ENCODE data around the gene TMBIM1. TPM values are rescaled to one million over a fixed set of nuclear protein-coding genes. Genes with fewer than 3 reads are reported as not detected.
"Not testable (repeated sequence)": the region's sequence is repeated elsewhere in the genome, so short reads cannot be mapped to it uniquely, and the experiment has no call there.

Gene TMBIM1
- total RNA-seq, 1 experiment from 2014 or later, result 114 TPM

GRCh38 chr2:218315397-218315796, 23.1 kb upstream of the TMBIM1 start:
- intact Hi-C loops (cut with micrococcal nuclease; ENCODE audit: unreplicated experiment), result no loop called here
- DNase-seq (ENCODE audit: low read depth, low spot score) (no peak), ATAC-seq (no peak)
- POLR2A ChIA-PET, result no interaction called here
- no peaks in the 10 kb centered on the region for H3K4me1 ChIP-seq (ENCODE audit: control insufficient read depth, insufficient read depth, low read length)
- in situ Hi-C loops (cut with HindIII; ENCODE audit: low pct_unique_long_range_greater_than_20kb, low sequenced_read_pairs), result no loop called here
- BruUV-seq (replicated peaks), result no TSS peak
- H3K27me3 ChIP-seq (ENCODE audit: control insufficient read depth, insufficient read depth, low read length), result no peaks in the 10 kb centered on the region
- CTCF ChIA-PET, result no interaction called here
- no peaks in the 10 kb centered on the region for H3K36me3 ChIP-seq (ENCODE audit: control insufficient read depth, insufficient read depth, low read length)
- no peak overlapping the region for H3K4me3 ChIP-seq (ENCODE audit: low read depth in 2 of 2, low read length in 2 of 2)
- no peaks in the 10 kb centered on the region for H3K9me3 ChIP-seq (ENCODE audit: control insufficient read depth, insufficient read depth, low read depth, low read length)
- no peak overlapping the region for H3K27ac ChIP-seq (ENCODE audit: low read length)
- no peak for TF ChIP-seq SIN3A (IDR thresholded peaks at IDR 0.05; ENCODE audit: borderline replicate concordance, insufficient read depth, low read depth, low read length)
- TF ChIP-seq POLR2AphosphoS5 (IDR thresholded peaks at IDR 0.05; ENCODE audit: low read depth, low read length), result no peak
- TF ChIP-seq CTCF (IDR thresholded peaks at IDR 0.05), result no peak
- no peak for TF ChIP-seq TCF7L2 (IDR thresholded peaks at IDR 0.05; ENCODE audit: low read depth, low read length)
- no peak for TF ChIP-seq REST (IDR thresholded peaks at IDR 0.05; ENCODE audit: insufficient read depth in 1 of 2, low read depth in 2 of 2, low read length in 1 of 2)

GRCh38 chr2:218314764-218315163, 22.5 kb upstream of the TMBIM1 start:
- H3K27ac ChIP-seq (ENCODE audit: low read length); intact Hi-C loops (cut with micrococcal nuclease; ENCODE audit: unreplicated experiment); BruUV-seq (replicated peaks); H3K4me1 ChIP-seq (ENCODE audit: control insufficient read depth, insufficient read depth, low read length); in situ Hi-C loops (cut with HindIII; ENCODE audit: low pct_unique_long_range_greater_than_20kb, low sequenced_read_pairs); H3K36me3 ChIP-seq (ENCODE audit: control insufficient read depth, insufficient read depth, low read length); POLR2A ChIA-PET; ATAC-seq; H3K27me3 ChIP-seq (ENCODE audit: control insufficient read depth, insufficient read depth, low read length); H3K4me3 ChIP-seq (ENCODE audit: low read depth in 2 of 2, low read length in 2 of 2); CTCF ChIA-PET; DNase-seq (ENCODE audit: low read depth, low spot score); H3K9me3 ChIP-seq (ENCODE audit: control insufficient read depth, insufficient read depth, low read depth, low read length): not testable (repeated sequence)

DNA sequence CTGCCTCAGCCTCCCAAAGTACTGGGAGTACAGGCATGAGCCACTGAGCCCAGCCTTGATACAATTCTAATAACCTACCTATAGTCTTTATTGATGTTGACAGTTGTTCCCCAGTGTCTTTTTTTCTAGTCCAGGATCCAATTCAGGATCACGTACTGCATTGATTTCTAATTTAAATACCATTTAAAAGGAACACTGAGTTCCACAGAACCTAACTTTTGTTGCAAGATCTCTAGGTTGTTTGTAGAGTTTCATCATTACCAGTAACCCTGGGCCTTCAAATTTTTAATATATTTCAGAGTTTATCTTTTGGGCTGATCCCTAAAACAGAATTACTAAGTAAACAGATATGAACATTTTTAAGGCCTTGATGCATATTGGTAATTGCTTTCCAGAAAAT, 21.1 kb upstream of the TMBIM1 start:
- no peak for TF ChIP-seq POLR2AphosphoS5 (IDR thresholded peaks at IDR 0.05; ENCODE audit: low read depth, low read length)
- no peak for TF ChIP-seq SIN3A (IDR thresholded peaks at IDR 0.05; ENCODE audit: borderline replicate concordance, insufficient read depth, low read depth, low read length)
- no peak for TF ChIP-seq REST (IDR thresholded peaks at IDR 0.05; ENCODE audit: insufficient read depth in 1 of 2, low read depth in 2 of 2, low read length in 1 of 2)
- no peak for TF ChIP-seq CTCF (IDR thresholded peaks at IDR 0.05)
- TF ChIP-seq TCF7L2 (IDR thresholded peaks at IDR 0.05; ENCODE audit: low read depth, low read length), result no peak
- ATAC-seq (no peak), DNase-seq (ENCODE audit: low read depth, low spot score) (no peak)
- H3K27me3 ChIP-seq (ENCODE audit: control insufficient read depth, insufficient read depth, low read length), result no peaks in the 10 kb centered on the region
- no peaks in the 10 kb centered on the region for H3K4me1 ChIP-seq (ENCODE audit: control insufficient read depth, insufficient read depth, low read length)
- no peaks in the 10 kb centered on the region for H3K9me3 ChIP-seq (ENCODE audit: control insufficient read depth, insufficient read depth, low read depth, low read length)
- no peak overlapping the region for H3K4me3 ChIP-seq (ENCODE audit: low read depth in 2 of 2, low read length in 2 of 2)
- H3K27ac ChIP-seq (ENCODE audit: low read length), result no peak overlapping the region
- POLR2A ChIA-PET, result no interaction called here
- in situ Hi-C loops (cut with HindIII; ENCODE audit: low pct_unique_long_range_greater_than_20kb, low sequenced_read_pairs), result no loop called here
- no TSS peak for BruUV-seq (replicated peaks)
- intact Hi-C loops (cut with micrococcal nuclease; ENCODE audit: unreplicated experiment), result no loop called here
- CTCF ChIA-PET, result no interaction called here
- no peaks in the 10 kb centered on the region for H3K36me3 ChIP-seq (ENCODE audit: control insufficient read depth, insufficient read depth, low read length)
